Nephron progenitor cell (in vitro differentiated cells): ENCODE results near the gene DBNDD1.
A peak's percentile ranks its signal among the peaks of the same experiment; 100 is the strongest.
"Not testable (repeated sequence)": the region's sequence is repeated elsewhere in the genome, so short reads cannot be mapped to it uniquely, and the experiment has no call there.

Source experiments
- DNase-seq: peaks from one replicate; pipeline ENCODE4 v3.0.0; 2021
- H3K27ac Mint-ChIP-seq: 2 replicates; pipeline ENCODE4 v1.8.0; 2021; ENCODE audit warnings: mild to moderate bottlenecking, moderate library complexity, mixed read lengths
- H3K27me3 Mint-ChIP-seq: 2 replicates; pipeline ENCODE4 v1.8.0; 2021; ENCODE audit warnings: mild to moderate bottlenecking, low read depth, mixed read lengths; ENCODE audit not compliant: poor library complexity
- H3K36me3 Mint-ChIP-seq: 2 replicates; pipeline ENCODE4 v1.8.0; 2021; ENCODE audit warnings: low read depth, mixed read lengths
- H3K4me1 Mint-ChIP-seq: 2 replicates; pipeline ENCODE4 v1.8.0; 2021; ENCODE audit warnings: mixed read lengths
- H3K4me3 Mint-ChIP-seq: 2 replicates; pipeline ENCODE4 v1.8.0; 2021; ENCODE audit warnings: mild to moderate bottlenecking, moderate library complexity, mixed read lengths
- H3K9me3 Mint-ChIP-seq: 2 replicates; pipeline ENCODE4 v1.8.0; 2021; ENCODE audit warnings: mild to moderate bottlenecking, moderate library complexity, mixed read lengths
- TF ChIP-seq, protein P1 (sequence below): fragments of 200-600 bp; sonication (generic); IDR thresholded peaks from 2 replicates; pipeline ENCODE4 v1.5.0; 2021; ENCODE audit warnings: antibody characterized with exemption

Gene DBNDD1, protein sequence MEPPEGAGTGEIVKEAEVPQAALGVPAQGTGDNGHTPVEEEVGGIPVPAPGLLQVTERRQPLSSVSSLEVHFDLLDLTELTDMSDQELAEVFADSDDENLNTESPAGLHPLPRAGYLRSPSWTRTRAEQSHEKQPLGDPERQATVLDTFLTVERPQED

DNA sequence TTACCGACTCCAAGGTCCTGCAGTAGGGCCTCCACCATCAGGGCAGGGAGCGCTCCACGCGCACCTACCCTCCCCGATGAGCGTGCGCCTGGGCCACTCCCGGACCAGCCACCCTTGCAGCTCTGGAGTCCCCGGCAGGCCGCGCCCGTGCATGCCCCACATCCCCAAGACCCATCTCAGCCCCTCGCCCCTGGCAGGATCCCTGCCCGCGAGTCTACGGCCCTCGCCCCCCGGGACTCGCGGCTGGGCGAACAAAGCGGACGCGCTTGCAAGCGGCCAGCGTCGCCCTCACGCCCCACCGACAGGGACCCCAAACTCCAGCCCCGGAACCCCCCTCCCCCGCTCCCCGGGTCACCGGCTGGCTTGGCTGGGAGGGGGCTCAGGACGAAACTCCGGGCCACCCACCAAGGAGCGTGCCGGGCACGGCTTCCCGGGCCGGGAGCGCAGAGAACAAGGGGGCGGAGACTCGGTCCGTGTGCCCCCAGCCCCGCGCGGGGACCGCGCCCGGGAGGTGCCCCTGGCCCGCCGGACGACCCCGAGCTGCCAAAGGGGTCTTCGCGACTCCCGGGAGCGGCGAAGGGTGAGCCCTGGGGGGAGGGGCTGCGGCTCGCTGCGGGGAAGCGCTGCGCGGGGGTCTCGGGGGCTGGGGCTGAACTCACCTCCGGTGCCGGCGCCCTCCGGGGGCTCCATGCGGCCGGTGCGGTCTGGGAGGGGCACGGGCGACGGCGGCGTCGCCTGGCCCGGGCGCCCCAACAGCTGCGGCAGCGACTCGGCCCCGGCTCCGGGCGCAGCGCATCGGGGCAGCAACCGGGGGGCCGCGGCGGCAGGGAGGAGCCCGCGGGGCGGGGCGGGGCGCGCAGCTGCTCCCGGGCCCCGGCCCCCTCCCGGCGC is at the start of gene DBNDD1:
DBNDD1 (minus strand) TSS at position 805 of the 891 bp plus-strand sequence; CDS start at position 690, 115 bp downstream.
- H3K9me3 Mint-ChIP-seq = no peaks in the 10 kb centered on the region
- TF ChIP-seq, protein P1, sequence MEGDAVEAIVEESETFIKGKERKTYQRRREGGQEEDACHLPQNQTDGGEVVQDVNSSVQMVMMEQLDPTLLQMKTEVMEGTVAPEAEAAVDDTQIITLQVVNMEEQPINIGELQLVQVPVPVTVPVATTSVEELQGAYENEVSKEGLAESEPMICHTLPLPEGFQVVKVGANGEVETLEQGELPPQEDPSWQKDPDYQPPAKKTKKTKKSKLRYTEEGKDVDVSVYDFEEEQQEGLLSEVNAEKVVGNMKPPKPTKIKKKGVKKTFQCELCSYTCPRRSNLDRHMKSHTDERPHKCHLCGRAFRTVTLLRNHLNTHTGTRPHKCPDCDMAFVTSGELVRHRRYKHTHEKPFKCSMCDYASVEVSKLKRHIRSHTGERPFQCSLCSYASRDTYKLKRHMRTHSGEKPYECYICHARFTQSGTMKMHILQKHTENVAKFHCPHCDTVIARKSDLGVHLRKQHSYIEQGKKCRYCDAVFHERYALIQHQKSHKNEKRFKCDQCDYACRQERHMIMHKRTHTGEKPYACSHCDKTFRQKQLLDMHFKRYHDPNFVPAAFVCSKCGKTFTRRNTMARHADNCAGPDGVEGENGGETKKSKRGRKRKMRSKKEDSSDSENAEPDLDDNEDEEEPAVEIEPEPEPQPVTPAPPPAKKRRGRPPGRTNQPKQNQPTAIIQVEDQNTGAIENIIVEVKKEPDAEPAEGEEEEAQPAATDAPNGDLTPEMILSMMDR = no peak
- no peaks in the 10 kb centered on the region for H3K36me3 Mint-ChIP-seq
- H3K4me3 Mint-ChIP-seq = peak within 1 kb of the TSS; percentile 88
- DNase-seq = peak; percentile 54
- peaks cover 44% of the 10 kb centered on the region for H3K27me3 Mint-ChIP-seq
- H3K4me1 Mint-ChIP-seq = peaks cover 27% of the 10 kb centered on the region
- H3K27ac Mint-ChIP-seq = no peak within 1 kb of the TSS

DNA sequence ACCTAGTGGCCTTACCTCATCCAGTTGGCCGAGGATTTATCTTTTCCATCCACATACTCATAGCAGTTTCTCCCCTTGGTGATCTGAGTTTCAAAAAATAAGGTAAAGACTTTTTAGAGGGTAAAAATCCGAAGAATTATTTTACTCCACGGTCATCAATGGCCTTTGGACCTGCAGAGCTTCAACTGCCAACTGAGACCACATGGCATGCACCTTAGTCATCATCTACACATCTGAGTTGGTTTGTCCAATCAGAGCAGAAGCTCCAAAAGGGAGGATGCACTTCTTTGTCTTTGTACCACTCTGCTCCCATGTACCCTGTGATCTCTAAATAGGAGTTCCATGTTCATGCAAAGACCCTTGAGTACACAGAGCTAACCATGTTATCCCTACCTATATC is 42.2 kb upstream of the DBNDD1 start:
- H3K4me3 Mint-ChIP-seq = no peak overlapping the region
- DNase-seq = no peak
- no peaks in the 10 kb centered on the region for H3K36me3 Mint-ChIP-seq
- TF ChIP-seq, protein P1 = no peak
- H3K27ac Mint-ChIP-seq = no peak overlapping the region
- peaks cover 67% of the 10 kb centered on the region for H3K27me3 Mint-ChIP-seq
- peaks cover 18% of the 10 kb centered on the region for H3K9me3 Mint-ChIP-seq
- no peaks in the 10 kb centered on the region for H3K4me1 Mint-ChIP-seq

DNA sequence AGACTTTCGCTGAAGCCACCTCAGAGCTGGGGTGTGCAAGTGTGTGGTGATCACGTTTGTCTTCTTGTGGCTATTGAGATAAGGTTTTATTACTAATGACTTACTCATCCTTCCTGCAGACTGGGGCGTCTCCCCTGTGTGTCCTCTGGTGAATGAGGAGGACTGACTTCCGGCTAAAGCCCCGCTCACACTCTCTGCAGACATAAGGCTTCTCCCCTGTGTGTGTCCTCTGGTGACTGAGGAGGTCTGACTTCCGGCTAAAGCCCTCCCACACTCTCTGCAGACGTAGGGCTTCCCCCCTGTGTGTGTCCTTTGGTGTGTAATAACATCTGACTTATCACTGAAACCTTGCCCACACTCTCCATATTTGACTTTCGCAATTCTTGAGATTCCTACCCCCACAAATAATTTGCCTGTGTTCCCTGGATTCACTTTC is 38.5 kb upstream of the DBNDD1 start:
- peaks cover 49% of the 10 kb centered on the region for H3K27me3 Mint-ChIP-seq
- H3K4me1 Mint-ChIP-seq = no peaks in the 10 kb centered on the region
- no peak for DNase-seq
- peaks cover 12% of the 10 kb centered on the region for H3K36me3 Mint-ChIP-seq
- H3K4me3 Mint-ChIP-seq = no peak overlapping the region
- TF ChIP-seq, protein P1 = no peak
- peaks cover 54% of the 10 kb centered on the region for H3K9me3 Mint-ChIP-seq
- no peak overlapping the region for H3K27ac Mint-ChIP-seq

DNA sequence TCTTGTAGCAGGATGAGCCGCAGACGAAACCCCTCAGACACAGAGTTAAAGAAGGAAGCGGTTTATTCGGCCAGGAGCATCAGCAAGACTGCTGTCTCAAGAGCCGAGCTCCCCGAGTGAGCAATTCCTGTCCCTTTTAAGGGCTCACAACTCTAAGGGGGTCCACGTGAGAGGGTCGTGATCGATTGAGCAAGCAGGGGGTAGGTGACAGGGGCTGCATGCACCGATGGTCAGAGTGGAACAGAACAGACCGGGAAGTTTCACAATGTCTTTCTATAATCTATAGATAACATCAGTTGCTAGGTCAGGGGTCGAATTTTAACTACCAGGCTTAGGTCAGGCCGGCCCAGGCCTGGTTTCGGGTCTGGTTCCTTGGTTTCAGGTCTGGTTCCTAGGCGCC is 37.3 kb upstream of the DBNDD1 start:
- Mint-ChIP-seq H3K9me3 (peaks cover 62% of the 10 kb centered on the region), H3K36me3 (peaks cover 12% of the 10 kb centered on the region), H3K27me3 (peaks cover 40% of the 10 kb centered on the region)
- DNase-seq, H3K4me3 Mint-ChIP-seq, H3K4me1 Mint-ChIP-seq, H3K27ac Mint-ChIP-seq: not testable (repeated sequence)

DNA sequence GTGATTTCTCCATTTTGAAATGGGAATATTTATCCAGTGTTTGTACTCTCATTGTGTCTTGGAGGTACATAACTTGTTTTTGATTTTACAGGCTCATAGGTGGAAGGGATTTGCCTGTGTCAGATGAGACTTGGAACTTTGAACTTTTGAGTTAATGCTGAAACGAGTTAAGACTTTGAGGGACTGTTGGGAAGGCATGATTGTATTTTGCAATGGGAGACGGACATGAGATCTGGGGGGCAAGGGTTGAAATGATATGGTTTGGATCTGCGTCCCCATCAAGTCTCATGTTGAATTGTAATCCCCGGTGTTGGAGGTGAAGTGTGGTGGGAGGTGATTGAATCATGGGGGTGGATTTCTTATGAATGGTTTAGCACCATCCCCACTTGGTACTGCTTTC is 36.1 kb upstream of the DBNDD1 start:
- Mint-ChIP-seq H3K36me3 (peaks cover 12% of the 10 kb centered on the region), H3K9me3 (peaks cover 62% of the 10 kb centered on the region), H3K27me3 (peaks cover 34% of the 10 kb centered on the region), H3K4me3 (no peak overlapping the region), H3K27ac (no peak overlapping the region), H3K4me1 (no peaks in the 10 kb centered on the region)
- TF ChIP-seq, protein P1 = no peak
- DNase-seq = no peak

DNA sequence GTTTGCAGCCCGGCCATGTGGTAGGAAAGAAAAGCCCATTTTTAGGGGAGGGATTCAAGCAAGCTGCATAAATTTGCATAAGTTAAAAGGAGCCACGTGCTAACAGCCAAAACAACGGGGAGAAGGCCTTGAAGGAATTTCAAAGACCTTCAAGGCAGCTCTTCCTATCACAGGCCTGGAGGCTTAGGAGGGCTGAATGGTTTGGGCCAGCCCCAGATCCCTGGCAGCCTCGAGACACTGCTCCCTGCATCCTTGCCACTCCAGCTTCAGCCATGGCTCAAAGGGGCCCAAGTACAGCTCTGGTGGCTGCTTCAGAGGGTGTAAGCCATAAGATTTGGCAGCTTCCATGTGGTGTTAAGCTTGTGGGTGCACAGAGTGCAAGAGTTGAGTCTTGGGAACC is 35.3 kb upstream of the DBNDD1 start:
- Mint-ChIP-seq H3K27ac (no peak overlapping the region), H3K36me3 (peaks cover 12% of the 10 kb centered on the region), H3K4me3 (no peak overlapping the region), H3K4me1 (no peaks in the 10 kb centered on the region), H3K9me3 (peaks cover 62% of the 10 kb centered on the region), H3K27me3 (peaks cover 26% of the 10 kb centered on the region)
- no peak for DNase-seq
- TF ChIP-seq, protein P1 = no peak
